Astrocyte (in vitro differentiated cells and primary cell): ENCODE measurements around the gene SCART1.

Experiments used
- CTCF ChIP-seq: IDR thresholded peaks from 2 replicates; pipeline ENCODE4 v1.5.1; 2011; ENCODE audit warnings: low read depth, mild to moderate bottlenecking, inconsistent platforms, low read length, moderate library complexity; ENCODE audit not compliant: insufficient read depth
- EZH2 ChIP-seq: IDR thresholded peaks from 2 replicates; pipeline ENCODE4 v1.6.1; 2012; ENCODE audit warnings: mild to moderate bottlenecking, low read length, inconsistent platforms; ENCODE audit not compliant: insufficient read depth

GRCh38 chr10:133474665-133475424, 21.1 kb downstream of the SCART1 start:
- TF ChIP-seq CTCF (no peak), EZH2 (no peak)
